ENCODE measurements around the gene CSN1S1. TPM values are rescaled to one million over a fixed set of nuclear protein-coding genes. Genes with fewer than 3 reads are reported as not detected.

The CSN1S1 gene
- polyA plus RNA-seq, 3 donors: not detected

- DNase-seq (ENCODE audit: low read depth in 3 of 3, low spot score in 2 of 3): no peak
Observed at GRCh38 chr4:69986663-69987062, 55.8 kb downstream of the CSN1S1 start.

GRCh38 chr4:69991016-69991415, 60.1 kb downstream of the CSN1S1 start:
- DNase-seq (ENCODE audit: low read depth in 3 of 3, low spot score in 2 of 3): no peak

GRCh38 chr4:69994782-69995181, 63.9 kb downstream of the CSN1S1 start:
- DNase-seq (ENCODE audit: low read depth in 3 of 3, low spot score in 2 of 3): no peak

GRCh38 chr4:69995526-69996016, 64.7 kb downstream of the CSN1S1 start, which contains the start of gene STATH:
Gene STATH, plus strand, starts transcription at chr4:69995966. Its CDS starts 2,472 bp downstream, at chr4:69998438.
- DNase-seq (ENCODE audit: low read depth in 3 of 3, low spot score in 2 of 3): no peak

Other genes starting within 250 kb of the CSN1S1 start
- gene SULT1B1, start 170.4 kb upstream of the CSN1S1 start, polyA plus RNA-seq (ENCODE audit: insufficient read length in 3 of 3): 1 to 10 TPM in 1 of 3 donors, under 1 TPM in 2; 0.88 to 1.4 (median 1.00) TPM
- 100 to 1,000 TPM; 410 to 645 (median 503) TPM for gene SULT1E1, start 70.9 kb upstream of the CSN1S1 start, polyA plus RNA-seq (ENCODE audit: insufficient read length in 3 of 3)
- not detected for gene CSN2, start 34.7 kb downstream of the CSN1S1 start, polyA plus RNA-seq (ENCODE audit: insufficient read length in 3 of 3)
- under 1 TPM; 0.36 to 0.57 (median 0.40) TPM for gene STATH, start 64.9 kb downstream of the CSN1S1 start, polyA plus RNA-seq (ENCODE audit: insufficient read length in 3 of 3)
- gene HTN3, start 97.4 kb downstream of the CSN1S1 start, polyA plus RNA-seq (ENCODE audit: insufficient read length in 3 of 3): not detected
- under 1 TPM in 1 of 3 donors, not detected in 2; 0.14 TPM for gene HTN1, start 119.4 kb downstream of the CSN1S1 start, polyA plus RNA-seq (ENCODE audit: insufficient read length in 3 of 3)
- under 1 TPM in 2 of 3 donors, not detected in 1; 0.06 to 0.07 TPM for gene PRR27, start 223.2 kb downstream of the CSN1S1 start, polyA plus RNA-seq (ENCODE audit: insufficient read length in 3 of 3)

All from right renal cortex interstitium (tissue), 3 donors.